ENCODE data around the gene CEP63. TPM values are rescaled to one million over a fixed set of nuclear protein-coding genes. Genes with fewer than 3 reads are reported as not detected.

Gene CEP63
- total RNA-seq, result 10 to 100 TPM; 10.1 to 17.0 TPM

- Mint-ChIP-seq H3K4me3 (peak within 1 kb of the TSS; percentile 96), H3K4me1 (peaks cover 36% of the 10 kb centered on the region), H3K27me3 (no peaks in the 10 kb centered on the region), H3K27ac (peak within 1 kb of the TSS; percentile 98), H3K36me3 (ENCODE audit: low read depth) (peaks cover 42% of the 10 kb centered on the region), H3K9me3 (no peaks in the 10 kb centered on the region)
- peak; percentile 84 for ATAC-seq (replicated peaks)
Measured at GRCh38 chr3:134485718-134486576, at the start of gene CEP63, which contains the start of gene ANAPC13. CEP63 (plus strand) TSS chr3:134486057; CDS start chr3:134495321, 9,264 bp downstream. ANAPC13 (minus strand) TSS chr3:134485985; CDS start chr3:134482904, 3,081 bp downstream.

- Mint-ChIP-seq H3K4me1 (no peaks in the 10 kb centered on the region), H3K36me3 (ENCODE audit: low read depth) (no peaks in the 10 kb centered on the region), H3K4me3 (no peak overlapping the region), H3K27ac (no peak overlapping the region), H3K9me3 (no peaks in the 10 kb centered on the region), H3K27me3 (peaks cover 25% of the 10 kb centered on the region)
- no peak for ATAC-seq (replicated peaks)
Measured at GRCh38 chr3:134437211-134437752, 48.6 kb upstream of the CEP63 start.

GRCh38 chr3:134441321-134441720 lies 44.5 kb upstream of the CEP63 start:
- H3K36me3 Mint-ChIP-seq (ENCODE audit: low read depth), result no peaks in the 10 kb centered on the region
- H3K27ac Mint-ChIP-seq, result no peak overlapping the region
- peaks cover 30% of the 10 kb centered on the region for H3K27me3 Mint-ChIP-seq
- no peak overlapping the region for H3K4me3 Mint-ChIP-seq
- ATAC-seq (replicated peaks), result no peak
- no peaks in the 10 kb centered on the region for H3K4me1 Mint-ChIP-seq
- peaks cover 12% of the 10 kb centered on the region for H3K9me3 Mint-ChIP-seq

GRCh38 chr3:134441821-134442220 lies 44.0 kb upstream of the CEP63 start:
- Mint-ChIP-seq H3K4me1 (no peaks in the 10 kb centered on the region), H3K27ac (no peak overlapping the region), H3K27me3 (peaks cover 34% of the 10 kb centered on the region), H3K4me3 (no peak overlapping the region), H3K36me3 (ENCODE audit: low read depth) (no peaks in the 10 kb centered on the region), H3K9me3 (peaks cover 12% of the 10 kb centered on the region)
- ATAC-seq (replicated peaks), result no peak

- H3K9me3 Mint-ChIP-seq, result peaks cover 12% of the 10 kb centered on the region
- peaks cover 46% of the 10 kb centered on the region for H3K27me3 Mint-ChIP-seq
- no peak for ATAC-seq (replicated peaks)
- no peak overlapping the region for H3K27ac Mint-ChIP-seq
- H3K4me3 Mint-ChIP-seq, result no peak overlapping the region
- H3K4me1 Mint-ChIP-seq, result no peaks in the 10 kb centered on the region
- H3K36me3 Mint-ChIP-seq (ENCODE audit: low read depth), result no peaks in the 10 kb centered on the region
Measured at GRCh38 chr3:134445095-134445494, 40.8 kb upstream of the CEP63 start.

- H3K9me3 Mint-ChIP-seq, result peaks cover 12% of the 10 kb centered on the region
- H3K36me3 Mint-ChIP-seq (ENCODE audit: low read depth), result no peaks in the 10 kb centered on the region
- H3K4me1 Mint-ChIP-seq, result no peaks in the 10 kb centered on the region
- no peak overlapping the region for H3K4me3 Mint-ChIP-seq
- H3K27ac Mint-ChIP-seq, result no peak overlapping the region
- ATAC-seq (replicated peaks), result no peak
- peaks cover 45% of the 10 kb centered on the region for H3K27me3 Mint-ChIP-seq
Measured at GRCh38 chr3:134445636-134446035, 40.2 kb upstream of the CEP63 start.

- H3K9me3 Mint-ChIP-seq, result peaks cover 12% of the 10 kb centered on the region
- H3K27me3 Mint-ChIP-seq, result peaks cover 38% of the 10 kb centered on the region
- no peaks in the 10 kb centered on the region for H3K4me1 Mint-ChIP-seq
- no peaks in the 10 kb centered on the region for H3K36me3 Mint-ChIP-seq (ENCODE audit: low read depth)
- ATAC-seq (replicated peaks), result no peak
- H3K4me3 Mint-ChIP-seq, result no peak overlapping the region
- H3K27ac Mint-ChIP-seq, result no peak overlapping the region
Measured at GRCh38 chr3:134446800-134447199, 39.1 kb upstream of the CEP63 start.

GRCh38 chr3:134447351-134447750 lies 38.5 kb upstream of the CEP63 start:
- Mint-ChIP-seq H3K4me3 (no peak overlapping the region), H3K4me1 (no peaks in the 10 kb centered on the region), H3K9me3 (peaks cover 12% of the 10 kb centered on the region), H3K27ac (no peak overlapping the region), H3K36me3 (ENCODE audit: low read depth) (no peaks in the 10 kb centered on the region), H3K27me3 (peaks cover 38% of the 10 kb centered on the region)
- no peak for ATAC-seq (replicated peaks)

GRCh38 chr3:134448664-134449063 lies 37.2 kb upstream of the CEP63 start:
- H3K27ac Mint-ChIP-seq, result no peak overlapping the region

GRCh38 chr3:134449277-134449676 lies 36.6 kb upstream of the CEP63 start:
- H3K27ac Mint-ChIP-seq, result no peak overlapping the region
- no peak for ATAC-seq (replicated peaks)
- no peak overlapping the region for H3K4me3 Mint-ChIP-seq
- no peaks in the 10 kb centered on the region for H3K4me1 Mint-ChIP-seq
- no peaks in the 10 kb centered on the region for H3K36me3 Mint-ChIP-seq (ENCODE audit: low read depth)
- H3K9me3 Mint-ChIP-seq, result peaks cover 12% of the 10 kb centered on the region
- peaks cover 41% of the 10 kb centered on the region for H3K27me3 Mint-ChIP-seq

More at GRCh38 chr3:134448664-134449063, 37.2 kb upstream of the CEP63 start:
- Mint-ChIP-seq H3K4me3 (no peak overlapping the region), H3K27me3 (peaks cover 40% of the 10 kb centered on the region), H3K36me3 (ENCODE audit: low read depth) (no peaks in the 10 kb centered on the region), H3K9me3 (peaks cover 12% of the 10 kb centered on the region), H3K4me1 (no peaks in the 10 kb centered on the region)
- ATAC-seq (replicated peaks), result no peak

GRCh38 chr3:134449951-134450350 lies 35.9 kb upstream of the CEP63 start:
- no peaks in the 10 kb centered on the region for H3K4me1 Mint-ChIP-seq
- H3K27ac Mint-ChIP-seq, result no peak overlapping the region
- H3K36me3 Mint-ChIP-seq (ENCODE audit: low read depth), result no peaks in the 10 kb centered on the region
- H3K27me3 Mint-ChIP-seq, result peaks cover 35% of the 10 kb centered on the region
- no peak for ATAC-seq (replicated peaks)
- H3K4me3 Mint-ChIP-seq, result no peak overlapping the region
- H3K9me3 Mint-ChIP-seq, result peaks cover 7% of the 10 kb centered on the region

- H3K27ac Mint-ChIP-seq, result no peak overlapping the region
- no peaks in the 10 kb centered on the region for H3K9me3 Mint-ChIP-seq
- peaks cover 15% of the 10 kb centered on the region for H3K27me3 Mint-ChIP-seq
- H3K4me1 Mint-ChIP-seq, result no peaks in the 10 kb centered on the region
- H3K4me3 Mint-ChIP-seq, result no peak overlapping the region
- ATAC-seq (replicated peaks), result no peak
- H3K36me3 Mint-ChIP-seq (ENCODE audit: low read depth), result no peaks in the 10 kb centered on the region
Measured at GRCh38 chr3:134453631-134454030, 32.2 kb upstream of the CEP63 start.

- Mint-ChIP-seq H3K27ac (no peak overlapping the region), H3K4me1 (no peaks in the 10 kb centered on the region), H3K27me3 (peaks cover 20% of the 10 kb centered on the region)
Measured at GRCh38 chr3:134457376-134458074, 28.3 kb upstream of the CEP63 start.

GRCh38 chr3:134458406-134458945 lies 27.4 kb upstream of the CEP63 start:
- Mint-ChIP-seq H3K4me3 (no peak overlapping the region), H3K27me3 (peaks cover 24% of the 10 kb centered on the region), H3K27ac (no peak overlapping the region), H3K4me1 (no peaks in the 10 kb centered on the region), H3K9me3 (no peaks in the 10 kb centered on the region), H3K36me3 (ENCODE audit: low read depth) (no peaks in the 10 kb centered on the region)
- ATAC-seq (replicated peaks), result no peak

More at GRCh38 chr3:134457376-134458074, 28.3 kb upstream of the CEP63 start:
- no peak overlapping the region for H3K4me3 Mint-ChIP-seq
- ATAC-seq (replicated peaks), result no peak
- no peaks in the 10 kb centered on the region for H3K9me3 Mint-ChIP-seq
- H3K36me3 Mint-ChIP-seq (ENCODE audit: low read depth), result no peaks in the 10 kb centered on the region

Data from activated T-helper 17 cell treated with anti-CD3 and anti-CD28 coated beads, Interleukin-2, amount 50 U/mL, for 72 hours (primary cell).